ENCODE data around the gene NUP160.
"Not testable (repeated sequence)": the region's sequence is repeated elsewhere in the genome, so short reads cannot be mapped to it uniquely, and the experiment has no call there.

DNA sequence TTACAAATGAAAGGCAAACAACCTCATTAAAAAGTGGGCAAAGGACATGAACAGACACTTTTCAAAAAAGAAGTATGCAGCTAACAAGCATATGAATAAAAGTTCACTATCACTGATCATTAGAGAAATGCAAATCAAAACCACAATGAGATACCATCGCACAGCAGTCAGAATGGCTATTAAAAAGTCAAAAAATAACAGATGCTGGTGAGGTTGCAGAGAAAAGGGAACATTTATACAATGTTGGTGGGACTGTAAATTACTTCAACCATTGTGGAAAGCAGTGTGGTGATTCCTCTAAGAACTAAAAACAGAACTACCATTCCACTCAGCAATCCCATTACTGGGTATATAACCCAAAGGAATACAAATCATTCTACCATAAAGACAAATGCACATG, 18.1 kb downstream of the NUP160 start:
- not testable (repeated sequence) for TF ChIP-seq CTCF (conservative IDR thresholded peaks at IDR 0.05; ENCODE audit: low read depth, low read length); RFX5 (IDR thresholded peaks at IDR 0.05; ENCODE audit: low read depth, low read length); SMC3 (IDR thresholded peaks at IDR 0.05; ENCODE audit: low read depth, low read length); POLR2A (IDR thresholded peaks at IDR 0.05; ENCODE audit: low read depth, low read length); CEBPB (IDR thresholded peaks at IDR 0.05; ENCODE audit: low read depth, low read length)
- TF ChIP-seq, protein P1, sequence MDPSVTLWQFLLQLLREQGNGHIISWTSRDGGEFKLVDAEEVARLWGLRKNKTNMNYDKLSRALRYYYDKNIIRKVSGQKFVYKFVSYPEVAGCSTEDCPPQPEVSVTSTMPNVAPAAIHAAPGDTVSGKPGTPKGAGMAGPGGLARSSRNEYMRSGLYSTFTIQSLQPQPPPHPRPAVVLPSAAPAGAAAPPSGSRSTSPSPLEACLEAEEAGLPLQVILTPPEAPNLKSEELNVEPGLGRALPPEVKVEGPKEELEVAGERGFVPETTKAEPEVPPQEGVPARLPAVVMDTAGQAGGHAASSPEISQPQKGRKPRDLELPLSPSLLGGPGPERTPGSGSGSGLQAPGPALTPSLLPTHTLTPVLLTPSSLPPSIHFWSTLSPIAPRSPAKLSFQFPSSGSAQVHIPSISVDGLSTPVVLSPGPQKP (IDR thresholded peaks at IDR 0.05; ENCODE audit: borderline replicate concordance, low read depth, low read length) = not testable (repeated sequence)
